Adrenal gland (tissue), 12 donors: ENCODE results near the gene IL10. TPM values are rescaled to one million over a fixed set of nuclear protein-coding genes. Genes with fewer than 3 reads are reported as not detected.

Experiments
- DNase-seq, 7 donors: peaks; one replicate each; pipeline ENCODE4 v3.0.0-alpha.2; 2019 to 2020
- H3K27ac ChIP-seq, 5 donors: fragments of 200-600 bp; sonication (generic) in 4 of 5; 1 replicate in 3 of 5; 2 replicates in 2 of 5; pipeline versions ENCODE4 v1.5.1 to v1.8.0; 2016 to 2020; ENCODE audit warnings: mild to moderate bottlenecking in 1 of 5
- H3K27me3 ChIP-seq: fragments of 200-600 bp; 2 replicates; pipeline ENCODE4 v1.8.0; 2021
- H3K36me3 ChIP-seq, 2 donors: fragments of 200-600 bp; replicated peaks in 1 of 2; 1 replicate in 1 of 2; 2 replicates in 1 of 2; pipeline versions ENCODE4 v1.5.1 to v1.8.0; 2018 to 2022
- H3K4me1 ChIP-seq, 2 donors: fragments of 200-600 bp; replicated peaks in 1 of 2; 1 replicate in 1 of 2; 2 replicates in 1 of 2; pipeline versions ENCODE4 v1.5.1 to v1.8.0; 2018 to 2021
- H3K4me3 ChIP-seq, 4 donors: fragments of 200-600 bp; sonication (generic) in 3 of 4; one replicate each; pipeline ENCODE4 v1.5.1; 2016 to 2018
- H3K9me3 ChIP-seq, 3 donors: fragments of 200-600 bp; sonication (generic) in 1 of 3; replicated peaks in 1 of 3; 1 replicate in 2 of 3; 2 replicates in 1 of 3; pipeline versions ENCODE4 v1.5.1 to v1.8.0; 2016 to 2021
- CTCF ChIP-seq, 6 experiments: fragments of 450-650 bp in 4 of 6; fragments of 200-600 bp in 2 of 6; sonication (generic) in 1 of 6; IDR thresholded peaks; 1 replicate in 5 of 6; 2 replicates in 1 of 6; pipeline versions ENCODE4 v1.5.1 to v1.8.0; 2016 to 2021; ENCODE audit warnings: antibody characterized with exemption in 6 of 6, mild to moderate bottlenecking in 2 of 6, moderate library complexity in 1 of 6
- POLR2A ChIP-seq, 2 donors: fragments of 450-650 bp; IDR thresholded peaks; one replicate each; pipeline ENCODE4 v1.6.1; 2017; ENCODE audit warnings: antibody characterized with exemption in 2 of 2, mild to moderate bottlenecking in 2 of 2, moderate library complexity in 1 of 2
- WGBS, 4 donors: extraction: QIAGEN DNeasy Blood & Tissue Kit in 2 of 4; methylation state at CpG; one replicate each; pipeline versions ENCODE4 v1.1.5 to v1.1.7; 2013 to 2017; 5-methylcytosine and 5-hydroxymethylcytosine counted together
- intact Hi-C, 2 donors: fragments of 100-400 bp; cut with DNase I; formaldehyde crosslinking; loops; one replicate each; pipeline versions ENCODE4 v1.14.1 to v1.15.0; 2022 to 2023
- polyA plus RNA-seq, 3 donors: library from polyadenylated mRNA; stranded (reverse); fragments of 200-250 nt in 2 of 3; fragments of 350-450 nt in 1 of 3; fragmentation: Illumina TruSeq in 1 of 3; extraction: RNeasy Lipid Tissue Mini Kit (QIAGEN cat#74804) in 1 of 3; gene quantifications; one replicate each; pipeline ENCODE4 v1.2.3, GENCODE V29; 2013 to 2014
- total RNA-seq, 9 donors: library from RNA; depleted of rRNA in 4 of 9; stranded (reverse); fragments of >200 nt in 4 of 9; fragments of 120-200 nt in 1 of 9; fragmentation: NEBNext Ultra II Directional in 1 of 9; extraction: Animal tissue kit (Norgen Biotek cat#: 25700) in 1 of 9; gene quantifications; one replicate each; pipeline versions ENCODE4 v1.1.0 to v1.2.4, GENCODE V29; 2013 to 2023
- donor health status: healthy with polysubstance abuse.
- donor health status: Bipolar disorder and iron deficiency.
- donor health status: DM: yes; HTN: yes; CAD: no.
- donor health status: DM: no; HTN: no; CAD: no.
- donor health status: DM: no; HTN: no; CAD: no.
- donor health status: DM: yes; HTN: yes; CAD: no.

Gene IL10
- total and polyA plus RNA-seq, 12 donors = 0.33 to 8.5 (median 2.9) TPM

GRCh38 chr1:206745301-206745700 lies 27.0 kb downstream of the IL10 start:
- Histone ChIP-seq H3K4me1 (no peaks in the 10 kb centered on the region), H3K9me3 (no peaks in the 10 kb centered on the region), H3K36me3 (no peaks in the 10 kb centered on the region), H3K4me3 (no peak overlapping the region), H3K27ac (no peak overlapping the region), H3K27me3 (no peaks in the 10 kb centered on the region)
- DNase-seq = no peak
- TF ChIP-seq POLR2A (IDR thresholded peaks at IDR 0.05) (no peak), CTCF (IDR thresholded peaks at IDR 0.05) (no peak)
- intact Hi-C loops = no loop called here
- 87 to 94% (median 92%) methylated on average over 1 of the region's 1 CpG for WGBS, 4 donors

DNA sequence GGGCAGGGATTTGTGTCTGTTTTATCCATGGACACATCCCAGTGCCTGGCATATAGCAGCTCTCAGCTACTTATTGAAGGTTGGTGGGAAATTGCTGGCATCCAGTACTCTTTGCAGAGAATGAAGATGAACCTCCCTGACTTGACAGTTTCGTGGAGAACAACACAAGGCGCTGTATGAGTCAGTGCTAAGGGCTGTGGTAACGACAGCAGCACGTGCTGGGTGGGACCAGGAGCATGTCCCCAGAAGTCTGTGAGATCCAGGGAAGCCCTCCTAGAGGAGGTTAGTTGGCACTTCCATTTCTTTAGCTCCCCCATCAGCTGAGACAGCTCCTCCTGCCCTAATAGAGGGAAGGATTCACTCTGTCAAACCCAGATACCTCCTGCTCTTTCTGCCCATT lies 27.6 kb downstream of the IL10 start:
- Histone ChIP-seq H3K27me3 (no peaks in the 10 kb centered on the region), H3K9me3 (no peaks in the 10 kb centered on the region), H3K4me1 (no peaks in the 10 kb centered on the region), H3K4me3 (no peak overlapping the region), H3K27ac (no peak overlapping the region), H3K36me3 (no peaks in the 10 kb centered on the region)
- peak in 1 of 7 donors; percentile 13 for DNase-seq
- intact Hi-C loops = no loop called here
- TF ChIP-seq CTCF (IDR thresholded peaks at IDR 0.05) = no peak
- no peak for TF ChIP-seq POLR2A (IDR thresholded peaks at IDR 0.05)
- 58 to 66% (median 59%) methylated on average over 2 to 4 of the region's 4 CpGs for WGBS, 4 donors

DNA sequence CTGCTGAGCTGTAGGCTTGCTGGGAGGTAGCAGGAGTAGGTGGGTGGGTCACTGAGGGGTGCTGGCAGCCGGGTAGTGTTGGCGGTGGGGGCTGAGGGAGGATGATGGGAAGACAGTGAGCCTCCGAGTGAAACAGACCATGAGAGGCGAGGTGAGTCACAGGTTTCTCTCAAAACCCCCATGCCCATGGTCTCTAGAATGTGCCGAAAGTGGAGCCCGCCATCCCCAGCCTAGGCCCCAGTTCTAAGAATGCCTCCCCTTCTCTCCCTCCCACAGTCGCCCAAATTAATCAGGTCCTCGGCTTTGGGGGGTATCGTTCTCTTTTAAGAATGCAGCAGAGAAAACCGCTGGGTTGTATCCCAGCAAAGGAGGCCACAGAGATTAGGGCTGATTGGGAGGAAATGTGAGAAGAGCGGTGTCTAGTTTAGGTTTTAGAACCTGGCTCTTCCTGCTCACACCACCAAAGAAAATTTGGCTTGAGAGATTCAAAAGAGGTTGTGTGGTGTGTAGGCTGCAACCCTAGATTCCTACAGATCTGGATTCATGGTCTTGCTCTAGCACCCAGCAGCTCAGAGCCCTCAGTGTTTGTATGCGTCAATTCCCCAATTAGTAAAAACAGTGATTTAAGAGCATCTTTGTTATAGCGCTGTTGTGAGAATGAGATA lies 29.4 kb downstream of the IL10 start:
- no peak overlapping the region for H3K27ac ChIP-seq
- no peaks in the 10 kb centered on the region for H3K27me3 ChIP-seq
- intact Hi-C loops = no loop called here
- peaks cover 0 to 5% of the 10 kb centered on the region in 2 donors for H3K4me1 ChIP-seq
- TF ChIP-seq CTCF (IDR thresholded peaks at IDR 0.05) = no peak
- TF ChIP-seq POLR2A (IDR thresholded peaks at IDR 0.05) = no peak
- 71 to 76% (median 71%) methylated on average over 10 to 13 of the region's 13 CpGs for WGBS, 4 donors
- DNase-seq = no peak
- no peak overlapping the region for H3K4me3 ChIP-seq
- no peaks in the 10 kb centered on the region for H3K36me3 ChIP-seq
- no peaks in the 10 kb centered on the region for H3K9me3 ChIP-seq

- WGBS, 4 donors = 89 to 93% (median 90%) methylated on average over 6 of the region's 6 CpGs
- H3K27me3 ChIP-seq = no peaks in the 10 kb centered on the region
- no peaks in the 10 kb centered on the region for H3K9me3 ChIP-seq
- intact Hi-C loops = no loop called here
- no peak overlapping the region for H3K27ac ChIP-seq
- no peaks in the 10 kb centered on the region for H3K36me3 ChIP-seq
- H3K4me1 ChIP-seq = peaks cover 0 to 11% of the 10 kb centered on the region in 2 donors
- TF ChIP-seq POLR2A (IDR thresholded peaks at IDR 0.05) (no peak), CTCF (IDR thresholded peaks at IDR 0.05) (no peak)
- DNase-seq = no peak
- no peak overlapping the region for H3K4me3 ChIP-seq
Observed at GRCh38 chr1:206741142-206741701, 31.1 kb downstream of the IL10 start.
